ENCODE measurements around the gene HAT1.

DNA sequence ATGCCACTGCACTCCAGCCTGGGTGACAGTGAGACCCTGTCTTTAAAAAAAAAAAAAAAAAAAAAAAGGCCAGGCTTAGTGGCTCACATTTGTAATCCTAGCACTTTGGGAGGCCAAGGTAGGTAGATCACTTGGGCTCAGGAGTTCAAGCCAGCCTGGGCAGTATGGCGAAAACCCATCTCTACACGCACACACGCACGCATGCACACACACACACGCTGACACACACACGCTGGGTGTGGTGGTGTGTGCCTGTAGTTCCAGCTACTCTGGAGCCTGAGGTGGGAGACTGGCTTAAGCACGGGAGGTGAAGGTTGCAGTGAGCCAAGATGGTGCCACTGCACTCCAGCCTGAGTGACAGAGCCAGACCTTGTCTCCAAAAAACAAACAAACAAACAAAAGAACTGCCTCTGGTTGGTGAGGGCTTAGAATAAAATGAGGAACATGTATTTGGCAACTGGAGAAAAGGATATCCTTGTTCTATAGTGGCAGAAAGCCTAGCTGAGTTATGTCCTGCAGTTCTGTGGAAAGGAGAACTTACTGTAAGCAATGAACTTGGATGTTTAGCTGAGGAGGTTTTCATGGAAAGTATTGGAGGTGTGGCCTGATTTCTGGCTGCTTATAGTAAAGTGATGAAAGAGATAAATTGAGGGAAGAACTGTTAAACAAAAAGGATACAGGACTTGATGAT lies 34.0 kb downstream of the HAT1 start:
- TF ChIP-seq, protein P1, sequence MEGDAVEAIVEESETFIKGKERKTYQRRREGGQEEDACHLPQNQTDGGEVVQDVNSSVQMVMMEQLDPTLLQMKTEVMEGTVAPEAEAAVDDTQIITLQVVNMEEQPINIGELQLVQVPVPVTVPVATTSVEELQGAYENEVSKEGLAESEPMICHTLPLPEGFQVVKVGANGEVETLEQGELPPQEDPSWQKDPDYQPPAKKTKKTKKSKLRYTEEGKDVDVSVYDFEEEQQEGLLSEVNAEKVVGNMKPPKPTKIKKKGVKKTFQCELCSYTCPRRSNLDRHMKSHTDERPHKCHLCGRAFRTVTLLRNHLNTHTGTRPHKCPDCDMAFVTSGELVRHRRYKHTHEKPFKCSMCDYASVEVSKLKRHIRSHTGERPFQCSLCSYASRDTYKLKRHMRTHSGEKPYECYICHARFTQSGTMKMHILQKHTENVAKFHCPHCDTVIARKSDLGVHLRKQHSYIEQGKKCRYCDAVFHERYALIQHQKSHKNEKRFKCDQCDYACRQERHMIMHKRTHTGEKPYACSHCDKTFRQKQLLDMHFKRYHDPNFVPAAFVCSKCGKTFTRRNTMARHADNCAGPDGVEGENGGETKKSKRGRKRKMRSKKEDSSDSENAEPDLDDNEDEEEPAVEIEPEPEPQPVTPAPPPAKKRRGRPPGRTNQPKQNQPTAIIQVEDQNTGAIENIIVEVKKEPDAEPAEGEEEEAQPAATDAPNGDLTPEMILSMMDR (IDR thresholded peaks at IDR 0.05): no peak
- no peak for TF ChIP-seq POLR2A (IDR thresholded peaks at IDR 0.05)
